SH-SY5Y (cell line): Measurements from ENCODE around the gene PLSCR3.

Source experiments
- GATA2 ChIP-seq: IDR thresholded peaks from 2 replicates; pipeline ENCODE4 v1.6.1; 2011; ENCODE audit warnings: mild to moderate bottlenecking, low read depth, low read length
- GATA3 ChIP-seq: IDR thresholded peaks from 2 replicates; pipeline ENCODE4 v1.6.1; 2011; ENCODE audit warnings: low read depth, mild to moderate bottlenecking, low read length, moderate library complexity

DNA sequence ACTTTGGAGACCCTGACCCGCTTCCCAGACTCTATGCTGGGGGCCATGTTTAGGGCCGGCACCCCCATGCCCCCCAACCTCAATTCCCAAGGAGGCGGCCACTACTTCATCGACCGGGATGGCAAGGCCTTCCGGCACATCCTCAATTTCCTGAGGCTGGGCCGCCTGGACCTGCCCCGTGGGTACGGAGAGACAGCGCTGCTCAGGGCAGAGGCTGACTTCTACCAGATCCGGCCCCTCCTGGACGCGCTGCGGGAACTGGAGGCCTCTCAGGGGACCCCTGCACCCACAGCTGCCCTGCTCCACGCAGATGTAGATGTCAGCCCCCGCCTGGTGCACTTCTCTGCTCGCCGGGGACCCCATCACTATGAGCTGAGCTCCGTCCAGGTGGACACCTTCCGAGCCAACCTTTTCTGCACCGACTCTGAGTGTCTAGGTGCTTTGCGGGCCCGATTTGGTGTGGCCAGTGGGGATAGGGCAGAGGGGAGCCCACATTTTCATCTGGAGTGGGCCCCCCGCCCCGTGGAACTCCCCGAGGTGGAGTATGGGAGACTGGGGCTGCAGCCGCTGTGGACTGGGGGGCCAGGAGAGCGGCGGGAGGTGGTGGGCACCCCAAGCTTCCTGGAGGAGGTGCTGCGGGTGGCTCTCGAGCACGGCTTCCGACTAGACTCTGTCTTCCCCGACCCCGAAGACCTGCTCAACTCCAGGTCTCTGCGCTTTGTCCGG, 41.3 kb downstream of the PLSCR3 start:
- TF ChIP-seq GATA3 (no peak), GATA2 (no peak)
